ENCODE results near the gene PLXNB3.
"Not testable (repeated sequence)": the region's sequence is repeated elsewhere in the genome, so short reads cannot be mapped to it uniquely, and the experiment has no call there.

PLXNB3 gene

GRCh38 chrX:153746359-153746758, 17.7 kb upstream of the PLXNB3 start:
- H3K36me3 ChIP-seq (ENCODE audit: control insufficient read depth, insufficient read depth, low read length): no peaks in the 10 kb centered on the region
- no peak overlapping the region for H3K27ac ChIP-seq (ENCODE audit: low read depth, low read length)
- peaks cover 3% of the 10 kb centered on the region for H3K4me1 ChIP-seq (ENCODE audit: control insufficient read depth, insufficient read depth, low read length)
- no peak overlapping the region for H3K9ac ChIP-seq (ENCODE audit: low read length)
- H3K27me3 ChIP-seq (ENCODE audit: control insufficient read depth, insufficient read depth, low read length): no peaks in the 10 kb centered on the region
- H3K4me3 ChIP-seq (ENCODE audit: low read length): no peak overlapping the region

GRCh38 chrX:153746991-153747390, 17.1 kb upstream of the PLXNB3 start:
- H3K4me1 ChIP-seq (ENCODE audit: control insufficient read depth, insufficient read depth, low read length); H3K9ac ChIP-seq (ENCODE audit: low read length); H3K36me3 ChIP-seq (ENCODE audit: control insufficient read depth, insufficient read depth, low read length); H3K4me3 ChIP-seq (ENCODE audit: low read length); H3K27me3 ChIP-seq (ENCODE audit: control insufficient read depth, insufficient read depth, low read length); H3K27ac ChIP-seq (ENCODE audit: low read depth, low read length): not testable (repeated sequence)

- H3K9ac ChIP-seq (ENCODE audit: low read length); H3K27ac ChIP-seq (ENCODE audit: low read depth, low read length); H3K4me1 ChIP-seq (ENCODE audit: control insufficient read depth, insufficient read depth, low read length); H3K36me3 ChIP-seq (ENCODE audit: control insufficient read depth, insufficient read depth, low read length); H3K4me3 ChIP-seq (ENCODE audit: low read length); H3K27me3 ChIP-seq (ENCODE audit: control insufficient read depth, insufficient read depth, low read length): not testable (repeated sequence)
These were observed 15.0 kb upstream of the PLXNB3 start for GRCh38 chrX:153749017-153749416.

- no peak overlapping the region for H3K9ac ChIP-seq (ENCODE audit: low read length)
- H3K27ac ChIP-seq (ENCODE audit: low read depth, low read length): no peak overlapping the region
- no peaks in the 10 kb centered on the region for H3K4me1 ChIP-seq (ENCODE audit: control insufficient read depth, insufficient read depth, low read length)
- no peaks in the 10 kb centered on the region for H3K27me3 ChIP-seq (ENCODE audit: control insufficient read depth, insufficient read depth, low read length)
- no peak overlapping the region for H3K4me3 ChIP-seq (ENCODE audit: low read length)
- no peaks in the 10 kb centered on the region for H3K36me3 ChIP-seq (ENCODE audit: control insufficient read depth, insufficient read depth, low read length)
These were observed 13.8 kb upstream of the PLXNB3 start for GRCh38 chrX:153750127-153750774.

- H3K27ac ChIP-seq (ENCODE audit: low read depth, low read length): no peak overlapping the region
- no peak overlapping the region for H3K9ac ChIP-seq (ENCODE audit: low read length)
- no peaks in the 10 kb centered on the region for H3K4me1 ChIP-seq (ENCODE audit: control insufficient read depth, insufficient read depth, low read length)
These were observed 8.9 kb upstream of the PLXNB3 start for GRCh38 chrX:153755136-153755535.

GRCh38 chrX:153761863-153762262, 2.2 kb upstream of the PLXNB3 start:
- Histone ChIP-seq H3K4me3 (ENCODE audit: low read length) (no peak overlapping the region), H3K9ac (ENCODE audit: low read length) (no peak overlapping the region), H3K27me3 (ENCODE audit: control insufficient read depth, insufficient read depth, low read length) (no peaks in the 10 kb centered on the region), H3K27ac (ENCODE audit: low read depth, low read length) (no peak overlapping the region), H3K36me3 (ENCODE audit: control insufficient read depth, insufficient read depth, low read length) (no peaks in the 10 kb centered on the region), H3K4me1 (ENCODE audit: control insufficient read depth, insufficient read depth, low read length) (peaks cover 3% of the 10 kb centered on the region)

More at GRCh38 chrX:153755136-153755535, 8.9 kb upstream of the PLXNB3 start:
- Histone ChIP-seq H3K4me3 (ENCODE audit: low read length) (no peak overlapping the region), H3K36me3 (ENCODE audit: control insufficient read depth, insufficient read depth, low read length) (no peaks in the 10 kb centered on the region), H3K27me3 (ENCODE audit: control insufficient read depth, insufficient read depth, low read length) (no peaks in the 10 kb centered on the region)

GRCh38 chrX:153762626-153763173, 1.3 kb upstream of the PLXNB3 start:
- no peak overlapping the region for H3K27ac ChIP-seq (ENCODE audit: low read depth, low read length)
- H3K4me3 ChIP-seq (ENCODE audit: low read length): no peak overlapping the region
- H3K27me3 ChIP-seq (ENCODE audit: control insufficient read depth, insufficient read depth, low read length): no peaks in the 10 kb centered on the region
- H3K9ac ChIP-seq (ENCODE audit: low read length): no peak overlapping the region
- H3K36me3 ChIP-seq (ENCODE audit: control insufficient read depth, insufficient read depth, low read length): no peaks in the 10 kb centered on the region
- H3K4me1 ChIP-seq (ENCODE audit: control insufficient read depth, insufficient read depth, low read length): peaks cover 4% of the 10 kb centered on the region

GRCh38 chrX:153763298-153763932, 634 bp upstream of the PLXNB3 start:
- no peak overlapping the region for H3K27ac ChIP-seq (ENCODE audit: low read depth, low read length)
- H3K4me3 ChIP-seq (ENCODE audit: low read length): no peak overlapping the region
- no peak overlapping the region for H3K9ac ChIP-seq (ENCODE audit: low read length)
- no peaks in the 10 kb centered on the region for H3K27me3 ChIP-seq (ENCODE audit: control insufficient read depth, insufficient read depth, low read length)
- H3K36me3 ChIP-seq (ENCODE audit: control insufficient read depth, insufficient read depth, low read length): no peaks in the 10 kb centered on the region
- H3K4me1 ChIP-seq (ENCODE audit: control insufficient read depth, insufficient read depth, low read length): peaks cover 4% of the 10 kb centered on the region

GRCh38 chrX:153764786-153765137, 713 bp downstream of the PLXNB3 start:
- no peak overlapping the region for H3K9ac ChIP-seq (ENCODE audit: low read length)
- peak overlapping the region; percentile 46 for H3K4me3 ChIP-seq (ENCODE audit: low read length)
- peak overlapping the region; percentile 79 for H3K27ac ChIP-seq (ENCODE audit: low read depth, low read length)
- H3K4me1 ChIP-seq (ENCODE audit: control insufficient read depth, insufficient read depth, low read length): peaks cover 4% of the 10 kb centered on the region
- H3K36me3 ChIP-seq (ENCODE audit: control insufficient read depth, insufficient read depth, low read length): no peaks in the 10 kb centered on the region
- no peaks in the 10 kb centered on the region for H3K27me3 ChIP-seq (ENCODE audit: control insufficient read depth, insufficient read depth, low read length)

GRCh38 chrX:153765138-153766079, 1.4 kb downstream of the PLXNB3 start:
- peak overlapping the region; percentile 46 for H3K4me3 ChIP-seq (ENCODE audit: low read length)
- peaks cover 4% of the 10 kb centered on the region for H3K4me1 ChIP-seq (ENCODE audit: control insufficient read depth, insufficient read depth, low read length)
- no peaks in the 10 kb centered on the region for H3K36me3 ChIP-seq (ENCODE audit: control insufficient read depth, insufficient read depth, low read length)
- H3K27me3 ChIP-seq (ENCODE audit: control insufficient read depth, insufficient read depth, low read length): no peaks in the 10 kb centered on the region
- H3K9ac ChIP-seq (ENCODE audit: low read length): no peak overlapping the region
- H3K27ac ChIP-seq (ENCODE audit: low read depth, low read length): peak overlapping the region; percentile 79

GRCh38 chrX:153766098-153766817, 2.2 kb downstream of the PLXNB3 start:
- Histone ChIP-seq H3K27me3 (ENCODE audit: control insufficient read depth, insufficient read depth, low read length) (no peaks in the 10 kb centered on the region), H3K4me1 (ENCODE audit: control insufficient read depth, insufficient read depth, low read length) (peaks cover 4% of the 10 kb centered on the region), H3K36me3 (ENCODE audit: control insufficient read depth, insufficient read depth, low read length) (no peaks in the 10 kb centered on the region), H3K4me3 (ENCODE audit: low read length) (peak overlapping the region; percentile 42), H3K27ac (ENCODE audit: low read depth, low read length) (peak overlapping the region; percentile 79), H3K9ac (ENCODE audit: low read length) (peak overlapping the region; percentile 47)
